ENCODE data around the gene ELAPOR2.
A peak's percentile ranks its signal among the peaks of the same experiment; 100 is the strongest.
"Not testable (repeated sequence)": the region's sequence is repeated elsewhere in the genome, so short reads cannot be mapped to it uniquely, and the experiment has no call there.

ELAPOR2 gene

DNA sequence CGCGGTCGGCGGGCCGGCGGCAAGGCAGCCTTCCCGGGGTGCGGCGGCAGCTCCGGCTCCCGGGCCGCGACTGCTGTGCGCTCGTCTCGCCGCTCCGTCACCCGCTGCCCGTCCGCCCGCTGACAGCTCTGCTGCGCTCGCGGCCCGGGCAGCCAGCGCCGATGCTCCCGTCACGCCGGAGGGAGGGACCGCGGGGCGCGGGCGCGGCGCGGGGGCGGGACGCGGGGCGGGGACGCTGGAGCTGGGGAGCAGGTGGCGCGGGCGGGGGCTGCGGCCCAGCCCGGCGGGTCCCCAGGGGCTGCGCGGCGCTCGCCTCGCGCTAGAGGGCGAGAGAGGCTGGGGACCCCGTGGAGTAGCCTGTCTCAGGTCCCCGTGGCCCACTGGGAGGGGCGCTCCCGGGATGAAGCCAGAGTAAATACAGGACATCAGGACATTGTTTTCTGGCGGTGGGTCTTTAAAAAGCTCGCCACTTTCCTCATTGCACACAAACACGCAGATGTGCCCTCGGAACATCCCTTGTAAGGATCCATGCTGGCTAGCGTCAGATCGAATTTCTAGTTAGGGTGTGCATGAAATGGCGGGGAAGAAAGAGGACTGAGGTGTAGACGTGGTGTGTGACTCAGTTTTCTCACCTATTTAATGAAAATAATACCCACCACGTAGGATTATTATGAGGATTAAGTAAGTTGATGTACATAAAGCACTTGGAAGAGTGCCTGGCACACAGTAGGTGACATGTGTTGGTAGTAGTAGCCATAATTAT, at the start of gene ELAPOR2:
Gene ELAPOR2, minus strand, starts transcription at position 130 of the 763 bp plus-strand sequence. CDS start 141 bp downstream, outside the sequence.
- Histone ChIP-seq H3K9me3 (ENCODE audit: control insufficient read depth, insufficient read depth, low read length) (no peaks in the 10 kb centered on the region), H3K4me1 (ENCODE audit: insufficient read depth, low read length) (no peaks in the 10 kb centered on the region), H3K9ac (ENCODE audit: low read depth, low read length) (peak within 1 kb of the TSS; percentile 71), H3K36me3 (ENCODE audit: insufficient read depth, low read length) (no peaks in the 10 kb centered on the region)

DNA sequence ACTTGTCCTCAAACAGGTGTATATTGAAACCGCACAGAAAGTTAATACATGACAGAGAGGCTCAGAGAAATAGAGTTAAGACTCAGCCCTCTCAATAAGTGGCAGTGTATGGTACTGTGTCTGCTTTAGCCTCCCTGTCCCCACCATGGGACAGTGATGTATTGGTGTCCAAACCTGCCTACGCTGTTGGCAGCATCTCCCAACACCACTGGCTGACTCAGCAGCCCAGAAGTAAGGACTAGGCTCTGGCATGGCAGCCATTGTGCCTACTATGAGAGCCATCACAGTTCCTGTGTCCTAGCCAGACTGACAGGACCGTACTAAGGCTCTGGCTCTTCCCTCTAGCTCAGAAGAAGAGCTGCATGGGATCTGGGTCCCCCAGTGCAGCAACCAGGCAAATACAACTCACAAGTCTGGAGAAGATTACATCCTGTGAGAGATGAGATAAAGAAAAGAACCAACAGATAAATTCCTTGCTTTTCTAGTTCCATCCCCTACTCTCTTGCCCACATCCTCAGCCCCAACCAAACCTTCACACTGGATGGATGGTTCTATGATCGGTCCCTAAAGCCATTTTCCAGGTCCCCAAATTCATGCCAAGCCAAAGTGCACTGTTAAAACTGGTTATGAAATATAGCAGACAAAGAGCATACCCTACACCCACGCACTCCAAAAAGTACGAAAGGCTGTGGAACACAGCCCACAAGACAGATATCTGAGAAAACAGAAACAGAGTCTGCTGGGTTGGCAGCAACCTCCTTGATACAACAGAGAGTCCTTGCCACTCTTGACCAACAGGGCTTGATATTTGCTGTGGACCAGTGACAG, 48.7 kb upstream of the ELAPOR2 start:
- Histone ChIP-seq H3K36me3 (ENCODE audit: insufficient read depth, low read length) (no peaks in the 10 kb centered on the region), H3K4me1 (ENCODE audit: insufficient read depth, low read length) (no peaks in the 10 kb centered on the region), H3K9ac (ENCODE audit: low read depth, low read length) (no peak overlapping the region), H3K9me3 (ENCODE audit: control insufficient read depth, insufficient read depth, low read length) (peaks cover 3% of the 10 kb centered on the region; the same call in 1 of the 2 replicates)

GRCh38 chr7:87106974-87107612, 47.6 kb upstream of the ELAPOR2 start:
- Histone ChIP-seq H3K4me1 (ENCODE audit: insufficient read depth, low read length) (no peaks in the 10 kb centered on the region), H3K9ac (ENCODE audit: low read depth, low read length) (no peak overlapping the region), H3K36me3 (ENCODE audit: insufficient read depth, low read length) (no peaks in the 10 kb centered on the region), H3K9me3 (ENCODE audit: control insufficient read depth, insufficient read depth, low read length) (peaks cover 3% of the 10 kb centered on the region; the same call in 1 of the 2 replicates)

GRCh38 chr7:87105401-87105800, 45.9 kb upstream of the ELAPOR2 start:
- H3K36me3 ChIP-seq (ENCODE audit: insufficient read depth, low read length), result no peaks in the 10 kb centered on the region
- no peak overlapping the region for H3K9ac ChIP-seq (ENCODE audit: low read depth, low read length)
- H3K4me1 ChIP-seq (ENCODE audit: insufficient read depth, low read length), result no peaks in the 10 kb centered on the region
- peaks cover 3% of the 10 kb centered on the region; the same call in 1 of the 2 replicates for H3K9me3 ChIP-seq (ENCODE audit: control insufficient read depth, insufficient read depth, low read length)

- Histone ChIP-seq H3K9ac (ENCODE audit: low read depth, low read length) (no peak overlapping the region), H3K9me3 (ENCODE audit: control insufficient read depth, insufficient read depth, low read length) (no peaks in the 10 kb centered on the region), H3K4me1 (ENCODE audit: insufficient read depth, low read length) (no peaks in the 10 kb centered on the region), H3K36me3 (ENCODE audit: insufficient read depth, low read length) (no peaks in the 10 kb centered on the region)
Observed at GRCh38 chr7:87100326-87100725, 40.9 kb upstream of the ELAPOR2 start.

- H3K9me3 ChIP-seq (ENCODE audit: control insufficient read depth, insufficient read depth, low read length); H3K36me3 ChIP-seq (ENCODE audit: insufficient read depth, low read length); H3K4me1 ChIP-seq (ENCODE audit: insufficient read depth, low read length); H3K9ac ChIP-seq (ENCODE audit: low read depth, low read length): not testable (repeated sequence)
Observed at GRCh38 chr7:87097375-87097774, 37.9 kb upstream of the ELAPOR2 start.

DNA sequence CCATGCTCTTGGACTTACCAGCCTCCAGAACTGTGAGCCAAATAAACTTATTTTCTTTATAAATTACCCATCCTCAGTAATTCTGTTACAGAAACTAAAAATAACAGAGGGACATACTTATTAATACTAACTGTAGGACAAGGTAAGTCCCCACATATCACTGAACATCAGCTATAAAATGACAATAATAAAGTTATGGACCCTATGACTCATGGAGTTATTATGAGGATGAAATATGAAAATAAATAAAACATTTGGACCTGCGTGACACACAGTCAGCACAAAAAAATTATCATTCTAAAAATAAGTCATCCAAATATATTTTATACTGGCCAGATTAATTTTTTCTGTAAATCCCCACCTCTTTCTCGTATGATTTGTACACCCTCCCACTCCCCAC, 34.9 kb upstream of the ELAPOR2 start:
- no peaks in the 10 kb centered on the region for H3K9me3 ChIP-seq (ENCODE audit: control insufficient read depth, insufficient read depth, low read length)
- no peaks in the 10 kb centered on the region for H3K36me3 ChIP-seq (ENCODE audit: insufficient read depth, low read length)
- H3K9ac ChIP-seq (ENCODE audit: low read depth, low read length), result no peak overlapping the region
- H3K4me1 ChIP-seq (ENCODE audit: insufficient read depth, low read length), result no peaks in the 10 kb centered on the region

DNA sequence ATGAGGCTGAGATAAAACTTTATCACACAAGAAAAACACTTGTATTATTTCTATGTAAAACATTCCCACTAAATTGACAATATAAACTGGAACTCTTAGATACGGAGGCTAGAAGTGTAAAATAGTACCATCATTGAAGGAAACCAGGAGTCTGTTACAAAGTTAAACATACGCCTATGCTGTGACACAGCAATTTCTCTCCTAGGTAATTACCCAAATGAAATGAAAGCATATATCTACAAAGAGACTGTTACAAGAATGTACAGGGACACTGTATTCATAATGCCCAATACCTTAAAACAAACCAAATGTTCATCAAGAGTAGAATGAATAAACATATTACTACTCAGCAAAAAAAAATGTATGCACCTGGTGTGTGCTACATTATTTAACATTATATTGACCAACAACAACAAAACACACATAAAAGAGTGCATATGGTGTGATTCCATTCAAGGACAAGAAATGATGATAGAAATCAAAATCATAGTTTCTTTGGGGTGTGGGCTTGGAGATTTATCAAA, 33.2 kb upstream of the ELAPOR2 start:
- Histone ChIP-seq H3K9me3 (ENCODE audit: control insufficient read depth, insufficient read depth, low read length) (no peaks in the 10 kb centered on the region), H3K4me1 (ENCODE audit: insufficient read depth, low read length) (no peaks in the 10 kb centered on the region), H3K9ac (ENCODE audit: low read depth, low read length) (no peak overlapping the region), H3K36me3 (ENCODE audit: insufficient read depth, low read length) (no peaks in the 10 kb centered on the region)

DNA sequence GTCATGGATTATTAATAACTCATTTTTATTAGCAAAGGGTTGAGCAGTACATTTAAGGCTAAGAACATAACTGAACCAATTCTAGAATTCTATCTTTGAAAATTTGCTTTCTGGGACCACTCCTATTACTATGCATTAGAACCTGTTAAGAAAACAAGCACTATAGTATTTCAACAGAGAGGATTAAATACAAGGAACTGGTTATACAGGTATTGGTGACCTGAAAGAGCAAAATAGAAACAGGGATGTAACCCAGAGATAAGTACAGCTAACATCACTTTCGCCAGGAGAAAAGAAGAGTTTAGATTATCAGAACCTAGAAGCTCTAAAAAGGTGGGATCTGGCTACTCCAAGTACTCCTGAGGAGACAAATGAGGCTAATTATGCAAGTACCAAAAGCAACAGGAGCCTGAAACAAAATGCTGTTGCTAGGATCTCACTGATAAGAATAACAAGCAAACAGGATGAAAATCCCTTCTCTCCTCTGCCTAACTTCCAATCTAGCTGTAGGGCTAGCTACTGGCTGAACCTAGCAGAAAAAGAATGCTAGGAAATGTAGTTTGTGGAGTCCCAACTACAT, 32.1 kb upstream of the ELAPOR2 start:
- Histone ChIP-seq H3K36me3 (ENCODE audit: insufficient read depth, low read length) (no peaks in the 10 kb centered on the region), H3K9me3 (ENCODE audit: control insufficient read depth, insufficient read depth, low read length) (no peaks in the 10 kb centered on the region), H3K4me1 (ENCODE audit: insufficient read depth, low read length) (no peaks in the 10 kb centered on the region), H3K9ac (ENCODE audit: low read depth, low read length) (no peak overlapping the region)

- Histone ChIP-seq H3K4me1 (ENCODE audit: insufficient read depth, low read length) (no peaks in the 10 kb centered on the region), H3K9me3 (ENCODE audit: control insufficient read depth, insufficient read depth, low read length) (no peaks in the 10 kb centered on the region), H3K9ac (ENCODE audit: low read depth, low read length) (no peak overlapping the region), H3K36me3 (ENCODE audit: insufficient read depth, low read length) (no peaks in the 10 kb centered on the region)
Observed at GRCh38 chr7:87083865-87084519, 24.5 kb upstream of the ELAPOR2 start.

- Histone ChIP-seq H3K4me1 (ENCODE audit: insufficient read depth, low read length) (no peaks in the 10 kb centered on the region), H3K36me3 (ENCODE audit: insufficient read depth, low read length) (no peaks in the 10 kb centered on the region), H3K9me3 (ENCODE audit: control insufficient read depth, insufficient read depth, low read length) (no peaks in the 10 kb centered on the region), H3K9ac (ENCODE audit: low read depth, low read length) (no peak overlapping the region)
Observed at GRCh38 chr7:87082675-87083074, 23.2 kb upstream of the ELAPOR2 start.

- no peak overlapping the region for H3K9ac ChIP-seq (ENCODE audit: low read depth, low read length)
- 0 out of 2 replicates have a peak, but pooled peaks cover 3% of the 10 kb centered on the region for H3K4me1 ChIP-seq (ENCODE audit: insufficient read depth, low read length)
- H3K9me3 ChIP-seq (ENCODE audit: control insufficient read depth, insufficient read depth, low read length), result no peaks in the 10 kb centered on the region
- no peaks in the 10 kb centered on the region for H3K36me3 ChIP-seq (ENCODE audit: insufficient read depth, low read length)
Observed at GRCh38 chr7:87075671-87076404, 16.4 kb upstream of the ELAPOR2 start.

DNA sequence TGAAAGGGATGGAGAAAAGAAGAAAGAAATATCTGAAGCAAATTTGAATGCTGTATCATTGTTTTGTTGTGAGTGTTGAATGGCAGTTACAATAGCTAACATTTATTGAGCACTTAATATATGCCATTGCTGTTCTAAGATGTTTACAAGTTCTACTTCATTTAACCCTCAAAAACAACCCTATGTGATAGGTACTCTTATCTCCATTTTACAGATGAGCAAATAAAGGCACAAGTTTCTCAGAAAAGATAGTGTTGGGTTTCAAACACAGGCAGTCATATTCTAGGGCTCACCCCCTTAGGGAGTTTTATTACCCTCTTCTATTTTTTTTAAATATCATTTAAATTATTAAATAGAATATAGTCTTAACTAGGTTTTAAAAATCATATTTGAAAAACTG, 8.3 kb upstream of the ELAPOR2 start:
- H3K36me3 ChIP-seq (ENCODE audit: insufficient read depth, low read length), result no peaks in the 10 kb centered on the region
- H3K9me3 ChIP-seq (ENCODE audit: control insufficient read depth, insufficient read depth, low read length), result no peaks in the 10 kb centered on the region
- H3K9ac ChIP-seq (ENCODE audit: low read depth, low read length), result no peak overlapping the region
- no peaks in the 10 kb centered on the region for H3K4me1 ChIP-seq (ENCODE audit: insufficient read depth, low read length)

Data from ES-I3 (cell line).